Smooth muscle cell (in vitro differentiated cells): ENCODE data around the gene MORC2. TPM values are rescaled to one million over a fixed set of nuclear protein-coding genes. Genes with fewer than 3 reads are reported as not detected.

ENCODE experiments used
- DNase-seq: peaks from one replicate; lab custom pipeline; 2025; ENCODE audit not compliant: unreplicated experiment; lab: John Stamatoyannopoulos, UW
- H2AFZ ChIP-seq: fragments of 200-600 bp; sonication (generic); 2 replicates; pipeline ENCODE4 v1.6.0; 2016; ENCODE audit warnings: antibody characterized with exemption, low read depth, mild to moderate bottlenecking
- H3F3A ChIP-seq: fragments of 200-600 bp; sonication (generic); 2 replicates; pipeline ENCODE4 v1.6.0; 2017; ENCODE audit warnings: antibody characterized with exemption, low read depth
- H3K27ac ChIP-seq: fragments of 200-600 bp; sonication (generic); 2 replicates; pipeline ENCODE4 v1.5.1; 2016; ENCODE audit warnings: low read depth, mild to moderate bottlenecking
- H3K27me3 ChIP-seq: fragments of 200-600 bp; sonication (generic); 2 replicates; pipeline ENCODE4 v1.6.1; 2016; ENCODE audit warnings: low read depth, mild to moderate bottlenecking
- H3K36me3 ChIP-seq: fragments of 200-600 bp; sonication (generic); 2 replicates; pipeline ENCODE4 v1.5.1; 2016; ENCODE audit warnings: low read depth
- H3K4me1 ChIP-seq: fragments of 200-600 bp; sonication (generic); 2 replicates; pipeline ENCODE4 v1.5.1; 2016; ENCODE audit warnings: low read depth
- H3K4me2 ChIP-seq: fragments of 200-600 bp; sonication (generic); 2 replicates; pipeline ENCODE4 v1.6.0; 2016; ENCODE audit warnings: mild to moderate bottlenecking
- H3K4me3 ChIP-seq: fragments of 200-600 bp; sonication (generic); 2 replicates; pipeline ENCODE4 v1.5.1; 2016; ENCODE audit warnings: mild to moderate bottlenecking
- H3K79me2 ChIP-seq: fragments of 200-600 bp; sonication (generic); 2 replicates; pipeline ENCODE4 v1.6.0; 2016; ENCODE audit warnings: low read depth, mild to moderate bottlenecking
- H3K9ac ChIP-seq: fragments of 200-600 bp; sonication (generic); 2 replicates; pipeline ENCODE4 v1.6.0; 2016; ENCODE audit warnings: low read depth
- H3K9me3 ChIP-seq: fragments of 200-600 bp; sonication (generic); replicated peaks from 2 replicates; pipeline ENCODE4 v1.5.1; 2016; ENCODE audit warnings: low read depth
- H4K20me1 ChIP-seq: fragments of 200-600 bp; sonication (generic); 2 replicates; pipeline ENCODE4 v1.6.0; 2016; ENCODE audit warnings: low read depth
- CTCF ChIP-seq: fragments of 200-600 bp; sonication (generic); IDR thresholded peaks from 2 replicates; pipeline ENCODE4 v1.5.1; 2017; ENCODE audit warnings: borderline replicate concordance, mild to moderate bottlenecking, antibody characterized with exemption; ENCODE audit not compliant: insufficient read depth, poor library complexity, severe bottlenecking
- WGBS: methylation state at CpG from one replicate; pipeline ENCODE4 v1.1.7; 2016; ENCODE audit warnings: low lambda C conversion rate; 5-methylcytosine and 5-hydroxymethylcytosine counted together
- polyA plus RNA-seq: library from polyadenylated mRNA; unstranded; fragments of >200 nt; fragmentation: Nextera tagmentation; extraction: Ambion mirVana; gene quantifications from 2 replicates; pipeline ENCODE4 v1.2.1, GENCODE V29; 2016
- total RNA-seq: library from RNA; depleted of rRNA; stranded (reverse); fragments of >200 nt; gene quantifications from 2 replicates; pipeline ENCODE4 v1.2.3, GENCODE V29; 2014

Gene MORC2
- total and polyA plus RNA-seq, 2 experiments from 2014 or later: 22.0 to 42.9 TPM

DNA sequence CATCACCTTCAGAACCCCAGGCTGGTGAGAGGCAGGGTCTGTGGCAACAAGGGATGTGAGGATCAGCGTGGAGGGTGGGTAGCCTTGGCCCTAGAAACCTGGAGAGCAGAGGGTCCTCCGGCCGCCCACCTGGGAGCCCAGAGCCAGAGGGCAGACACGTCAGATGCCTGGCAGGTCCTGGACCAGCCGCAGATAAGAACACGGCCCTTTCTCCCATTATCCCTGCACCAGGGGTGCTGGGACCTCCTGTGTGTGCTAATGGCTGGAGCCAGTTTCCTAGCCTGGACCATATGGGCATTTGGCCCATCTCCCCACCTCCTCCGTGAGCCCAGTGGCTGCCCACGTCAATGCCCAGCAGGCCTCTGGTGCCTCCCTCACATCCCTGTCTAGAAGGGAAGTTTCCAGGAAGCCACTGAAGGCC, 88.4 kb downstream of the MORC2 start:
- Histone ChIP-seq H3K9me3 (no peaks in the 10 kb centered on the region), H2AFZ (no peak overlapping the region)
- 95% methylated on average over 8 of the region's 8 CpGs for WGBS

GRCh38 chr22:30879415-30879797, 89.2 kb downstream of the MORC2 start:
- Histone ChIP-seq H3K4me1 (peaks cover 16% of the 10 kb centered on the region), H3K4me3 (no peak overlapping the region), H3F3A (no peaks in the 10 kb centered on the region), H3K79me2 (no peaks in the 10 kb centered on the region), H3K4me2 (no peak overlapping the region), H3K36me3 (no peaks in the 10 kb centered on the region), H3K9me3 (no peaks in the 10 kb centered on the region), H3K27ac (no peak overlapping the region), H4K20me1 (no peaks in the 10 kb centered on the region), H2AFZ (no peak overlapping the region), H3K27me3 (no peaks in the 10 kb centered on the region), H3K9ac (no peak overlapping the region)
- 89% methylated on average over 8 of the region's 8 CpGs for WGBS
- DNase-seq: no peak
- no peak for TF ChIP-seq CTCF

More for the DNA sequence above, 88.4 kb downstream of the MORC2 start:
- Histone ChIP-seq H3F3A (no peaks in the 10 kb centered on the region), H3K79me2 (no peaks in the 10 kb centered on the region), H3K9ac (no peak overlapping the region), H3K4me2 (no peak overlapping the region), H4K20me1 (no peaks in the 10 kb centered on the region), H3K27me3 (no peaks in the 10 kb centered on the region), H3K4me3 (no peak overlapping the region), H3K36me3 (no peaks in the 10 kb centered on the region), H3K27ac (no peak overlapping the region), H3K4me1 (peaks cover 16% of the 10 kb centered on the region)
- DNase-seq: no peak
- TF ChIP-seq CTCF: no peak

DNA sequence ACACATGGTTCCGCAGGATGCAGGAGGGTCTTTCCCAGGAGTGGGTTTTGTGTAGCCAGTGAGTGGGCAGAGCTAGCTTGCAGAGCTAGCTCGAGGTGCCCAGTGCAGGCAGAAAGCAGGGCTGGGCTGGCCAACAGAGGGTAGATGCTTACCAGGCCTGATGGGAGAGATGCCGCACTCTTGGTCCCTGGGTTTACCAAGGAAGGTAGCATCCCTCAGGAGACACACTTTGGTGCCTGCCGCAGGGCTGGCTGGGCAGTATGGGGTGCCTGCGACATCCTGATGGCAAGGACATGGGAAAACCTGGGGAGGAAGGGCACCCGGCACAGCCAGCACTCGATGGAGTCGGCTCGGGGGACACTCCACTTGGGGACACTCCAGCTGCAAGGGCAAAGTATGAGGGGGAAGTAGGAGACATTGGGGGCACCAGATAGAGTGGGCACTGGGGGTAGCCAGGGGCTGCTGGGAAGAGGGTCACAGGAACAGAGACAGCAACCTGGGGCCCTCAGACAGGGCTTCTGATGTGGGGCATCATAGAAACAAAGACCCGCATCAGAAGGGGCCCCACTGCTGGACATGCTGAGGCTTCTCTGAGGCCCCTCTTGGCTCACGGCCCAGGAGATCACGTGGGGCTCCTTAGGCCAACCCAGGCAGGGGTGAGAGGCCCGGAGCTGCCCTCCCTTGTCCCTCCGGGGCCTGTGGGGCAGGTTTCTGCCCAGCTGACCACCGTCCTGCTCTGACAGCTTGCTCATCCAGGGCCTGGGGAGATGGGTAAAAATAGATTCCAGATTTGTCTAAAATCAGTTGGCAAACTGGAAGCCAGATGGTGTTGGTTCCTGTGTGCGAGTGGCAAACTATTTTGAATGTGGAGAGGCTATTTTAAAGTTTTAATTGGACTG, 89.8 kb downstream of the MORC2 start:
- DNase-seq: no peak
- Histone ChIP-seq H2AFZ (no peak overlapping the region), H3K4me2 (no peak overlapping the region)

More for the DNA sequence above, 89.8 kb downstream of the MORC2 start:
- no peak overlapping the region for H3K4me3 ChIP-seq
- H3K36me3 ChIP-seq: no peaks in the 10 kb centered on the region
- 72% methylated on average over 16 of the region's 16 CpGs for WGBS
- H3K79me2 ChIP-seq: no peaks in the 10 kb centered on the region
- no peaks in the 10 kb centered on the region for H3K9me3 ChIP-seq
- no peaks in the 10 kb centered on the region for H3F3A ChIP-seq
- H3K27me3 ChIP-seq: no peaks in the 10 kb centered on the region
- H3K4me1 ChIP-seq: peaks cover 16% of the 10 kb centered on the region
- no peaks in the 10 kb centered on the region for H4K20me1 ChIP-seq
- no peak overlapping the region for H3K9ac ChIP-seq
- no peak overlapping the region for H3K27ac ChIP-seq
- TF ChIP-seq CTCF: no peak
